Measurements from ENCODE around the gene AGPS. TPM values are rescaled to one million over a fixed set of nuclear protein-coding genes. Genes with fewer than 3 reads are reported as not detected.
"Not testable (repeated sequence)": the region's sequence is repeated elsewhere in the genome, so short reads cannot be mapped to it uniquely, and the experiment has no call there.

AGPS gene
- 34.3 TPM for polyA plus RNA-seq (2013, experiment 1 of 2; ENCODE audit: insufficient read length)
- polyA plus RNA-seq (2013, experiment 2 of 2; ENCODE audit: insufficient read length), result 35.4 TPM

GRCh38 chr2:177392373-177393202 lies at the start of gene AGPS:
TSS of gene AGPS (plus strand) at chr2:177392773. CDS start at chr2:177392790, 17 bp downstream.
- DNase-seq, result peak; percentile 73

DNA sequence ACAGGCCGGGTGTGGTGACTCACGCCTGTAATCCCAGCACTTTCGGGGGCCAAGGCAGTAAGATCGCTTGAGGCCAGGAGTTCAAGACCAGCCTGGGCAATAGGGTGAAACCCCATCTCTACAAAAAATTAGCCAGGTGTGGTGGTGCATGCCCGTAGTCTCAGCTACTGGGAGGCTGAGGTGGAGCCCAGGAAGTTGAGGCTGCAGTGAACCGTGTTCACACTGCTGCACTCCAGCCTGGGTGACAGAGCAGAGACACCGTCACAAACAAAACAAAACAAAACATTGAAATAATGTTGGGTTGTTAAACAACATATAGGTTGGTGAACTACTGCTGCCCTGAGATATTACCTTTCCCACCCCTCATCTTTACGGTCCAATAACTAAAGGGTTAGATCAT lies 48.8 kb upstream of the AGPS start:
- no peak for DNase-seq

- DNase-seq, result no peak
Measured at GRCh38 chr2:177344316-177344715, 48.3 kb upstream of the AGPS start.

DNA sequence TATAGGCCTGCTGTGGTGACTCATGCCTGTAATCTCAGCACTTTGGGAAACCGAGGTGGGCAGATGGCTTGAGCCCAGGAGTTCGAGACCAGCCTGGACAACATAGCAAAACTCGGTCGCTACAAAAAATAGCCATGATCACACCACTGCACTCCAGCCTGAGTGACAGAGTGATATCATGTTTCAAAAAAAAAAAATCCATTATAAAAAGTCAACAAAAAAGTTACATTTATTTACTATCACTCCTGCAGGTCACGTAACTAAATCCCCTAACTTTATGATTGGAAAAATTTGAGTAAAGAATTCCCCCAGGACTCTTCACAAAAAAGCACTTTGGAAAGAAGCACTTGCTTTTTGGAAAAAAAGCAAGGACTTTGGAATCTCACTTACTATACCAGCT lies 46.4 kb upstream of the AGPS start:
- no peak for DNase-seq

DNA sequence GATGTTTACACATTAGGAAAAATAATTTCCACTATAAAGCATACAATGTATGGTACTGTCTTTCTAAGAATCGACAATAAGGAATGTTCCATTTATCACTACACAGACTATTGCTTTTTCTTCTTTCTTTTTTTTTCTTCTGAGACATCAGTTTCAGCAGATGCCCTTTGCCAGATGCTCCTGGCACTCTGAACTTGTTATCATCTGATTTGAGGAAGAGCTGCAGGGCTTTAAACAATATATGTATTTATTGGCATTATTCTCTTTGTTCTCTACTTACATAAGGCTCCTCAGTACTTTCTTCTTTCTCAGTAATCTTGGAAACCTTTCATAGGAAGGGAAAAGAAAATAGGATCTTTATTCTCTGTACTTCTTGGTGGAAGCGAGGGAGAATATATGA lies 45.0 kb upstream of the AGPS start:
- no peak for DNase-seq

- DNase-seq, result no peak
Measured at GRCh38 chr2:177348118-177348654, 44.4 kb upstream of the AGPS start.

DNA sequence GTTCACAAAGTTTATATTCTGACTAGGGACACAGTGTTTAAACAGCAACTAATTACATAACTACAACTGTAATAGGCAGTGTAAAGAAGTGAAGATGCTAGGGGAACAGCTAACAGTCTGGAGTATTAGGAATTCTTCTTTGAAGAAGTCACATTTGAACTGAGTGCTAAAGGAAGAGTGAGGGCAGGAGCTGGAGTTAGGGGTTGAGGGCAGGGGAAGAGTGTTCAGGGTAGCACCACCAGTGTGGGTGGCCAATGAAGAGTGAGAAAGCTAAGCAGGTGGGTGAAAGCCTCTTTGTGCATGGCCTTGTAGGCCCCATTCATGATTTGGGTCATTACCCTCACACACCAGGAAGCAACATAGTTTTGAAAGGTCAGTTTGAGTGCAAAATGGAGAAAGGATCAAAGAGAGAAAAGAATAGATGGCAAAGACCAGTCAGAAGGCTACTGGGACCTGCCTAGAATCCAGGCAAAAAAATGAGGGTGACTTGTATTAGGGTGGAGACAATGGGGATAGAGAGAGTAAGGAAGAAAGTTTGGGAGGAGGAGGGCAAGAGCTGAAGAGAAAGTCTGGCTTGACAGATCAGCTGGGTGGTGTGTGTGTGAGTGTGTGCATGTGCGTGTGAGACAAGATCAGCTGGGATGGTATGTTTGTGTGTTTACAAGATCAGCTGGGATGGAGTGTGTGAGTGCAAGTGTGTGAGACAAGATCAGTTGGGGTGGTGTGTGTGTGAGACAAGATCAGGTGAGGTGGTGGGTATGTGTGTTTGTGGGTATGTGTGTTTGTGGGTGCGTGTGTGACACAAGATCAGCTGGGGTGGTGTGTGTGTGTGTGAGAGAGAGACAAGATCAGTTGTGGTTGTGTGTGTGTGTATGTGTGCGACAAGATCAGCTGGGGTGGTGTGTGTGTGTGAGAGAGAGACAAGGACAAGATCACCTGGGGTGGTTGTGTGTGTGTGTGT lies 43.6 kb upstream of the AGPS start:
- no peak for DNase-seq

DNA sequence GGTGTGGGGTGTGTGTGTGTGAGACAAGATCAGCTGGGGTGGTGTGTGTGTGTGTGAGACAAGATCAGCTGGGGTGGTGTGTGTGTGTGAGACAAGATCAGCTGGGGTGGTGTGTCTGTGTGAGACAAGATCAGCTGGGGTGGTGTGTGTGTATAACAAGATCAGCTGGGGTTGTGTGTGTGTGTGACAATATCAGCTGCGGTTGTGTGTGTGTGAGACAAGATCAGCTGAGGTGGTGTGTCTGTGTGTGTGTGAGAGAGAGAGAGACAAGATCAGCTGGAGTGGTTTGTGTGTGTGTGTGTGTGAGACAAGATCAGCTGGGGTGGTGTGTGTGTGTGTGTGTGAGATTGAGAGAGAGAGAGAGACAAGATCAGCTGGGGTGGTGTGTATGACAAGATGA lies 41.9 kb upstream of the AGPS start:
- not testable (repeated sequence) for DNase-seq

DNA sequence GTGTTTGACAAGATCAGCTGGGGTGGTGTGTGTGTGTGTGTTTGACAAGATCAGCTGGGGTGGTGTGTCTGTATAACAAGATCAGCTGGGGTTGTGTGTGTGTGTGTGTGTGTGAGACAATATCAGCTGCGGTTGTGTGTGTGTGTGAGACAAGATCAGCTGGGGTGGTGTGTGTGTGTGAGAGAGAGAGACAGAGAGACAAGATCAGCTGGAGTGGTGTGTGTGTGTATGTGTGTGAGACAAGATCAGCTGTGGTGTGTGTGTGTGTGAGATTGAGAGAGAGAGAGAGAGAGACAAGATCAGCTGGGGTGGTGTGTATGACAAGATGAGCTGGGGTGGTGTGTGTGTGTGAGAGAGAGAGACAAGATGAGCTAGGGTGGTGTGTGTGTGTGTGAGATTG lies 41.5 kb upstream of the AGPS start:
- not testable (repeated sequence) for DNase-seq

GRCh38 chr2:177352441-177353186 lies 40.0 kb upstream of the AGPS start:
- no peak for DNase-seq

- no peak for DNase-seq
Measured at GRCh38 chr2:177353187-177353478, 39.4 kb upstream of the AGPS start.

DNA sequence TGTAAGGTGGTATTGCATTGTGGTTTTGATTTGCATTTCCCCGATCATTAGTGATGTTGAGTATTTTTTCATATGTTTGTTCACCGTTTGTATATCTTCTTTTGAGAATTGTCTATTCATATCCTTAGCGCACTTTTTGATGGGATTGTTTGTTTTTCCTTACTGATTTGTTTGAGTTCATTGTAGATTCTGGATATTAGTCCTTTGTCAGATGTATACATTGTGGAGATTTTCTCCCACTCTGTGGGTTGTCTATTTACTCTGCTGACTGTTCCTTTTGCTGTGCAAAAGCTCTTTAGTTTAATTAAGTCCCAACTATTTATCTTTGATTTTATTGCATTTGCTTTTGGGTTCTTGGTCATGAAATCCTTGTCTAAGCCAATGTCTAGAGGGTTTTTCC lies 38.0 kb upstream of the AGPS start:
- not testable (repeated sequence) for DNase-seq

GRCh38 chr2:177355874-177356273 lies 36.7 kb upstream of the AGPS start:
- peak; percentile 23 for DNase-seq

DNA sequence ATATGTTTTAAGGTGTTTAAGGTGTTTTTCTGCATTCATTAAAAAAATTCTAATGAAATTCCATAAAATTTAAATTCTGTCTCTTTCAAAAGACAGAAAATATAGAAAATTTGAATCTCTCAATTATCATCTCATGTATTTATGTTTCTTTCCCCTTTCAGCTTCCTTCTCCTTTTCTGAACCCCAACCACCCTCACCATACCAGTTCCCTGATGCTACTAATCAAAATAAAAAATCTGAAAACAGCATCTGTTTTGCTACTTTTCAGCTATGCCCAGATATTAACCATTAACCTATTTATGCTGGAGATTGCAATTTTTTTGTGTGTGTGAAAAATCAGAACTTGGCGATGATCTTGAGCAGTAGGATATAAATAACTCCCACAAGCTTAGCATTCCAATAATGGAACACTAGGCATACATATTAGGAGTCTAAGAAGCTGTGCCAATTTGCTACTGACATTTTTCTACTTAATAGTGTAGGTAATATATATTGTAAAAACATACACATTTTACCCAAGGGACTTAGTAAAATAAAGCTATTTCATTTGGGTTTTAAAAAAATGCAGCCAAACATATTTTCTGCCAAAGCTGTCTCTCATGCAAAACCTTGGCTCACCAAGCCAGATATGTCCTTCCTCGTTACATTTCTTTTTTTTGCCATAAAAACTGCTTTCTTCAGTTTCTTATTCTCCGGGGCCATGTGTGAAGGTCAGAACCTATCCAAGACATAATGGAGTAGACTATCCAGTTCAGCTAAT lies 32.6 kb upstream of the AGPS start:
- DNase-seq, result peak; percentile 51

GRCh38 chr2:177362499-177362898 lies 30.1 kb upstream of the AGPS start:
- no peak for DNase-seq

- no peak for DNase-seq
Measured at GRCh38 chr2:177363332-177363731, 29.2 kb upstream of the AGPS start.

DNA sequence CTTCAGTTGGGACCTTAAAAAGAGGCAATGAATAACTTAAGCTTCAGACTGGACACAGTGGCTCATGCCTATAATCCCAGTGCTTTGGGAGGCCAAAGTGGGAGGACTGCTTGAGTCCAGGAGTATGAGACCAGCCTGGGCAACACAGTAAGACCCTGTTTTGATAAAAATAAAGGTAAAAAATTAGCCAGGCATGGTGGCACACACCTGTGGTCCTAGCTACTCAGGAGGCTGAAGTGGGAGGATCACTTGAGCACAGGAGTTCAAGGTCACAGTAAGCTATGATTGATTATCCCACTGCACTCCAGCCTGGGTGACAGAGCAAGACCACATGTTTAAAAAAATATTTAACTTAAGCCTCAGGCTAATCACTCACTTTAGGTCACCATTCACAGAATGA lies 26.8 kb upstream of the AGPS start:
- DNase-seq, result not testable (repeated sequence)

GRCh38 chr2:177368023-177368422 lies 24.6 kb upstream of the AGPS start:
- DNase-seq, result not testable (repeated sequence)

DNA sequence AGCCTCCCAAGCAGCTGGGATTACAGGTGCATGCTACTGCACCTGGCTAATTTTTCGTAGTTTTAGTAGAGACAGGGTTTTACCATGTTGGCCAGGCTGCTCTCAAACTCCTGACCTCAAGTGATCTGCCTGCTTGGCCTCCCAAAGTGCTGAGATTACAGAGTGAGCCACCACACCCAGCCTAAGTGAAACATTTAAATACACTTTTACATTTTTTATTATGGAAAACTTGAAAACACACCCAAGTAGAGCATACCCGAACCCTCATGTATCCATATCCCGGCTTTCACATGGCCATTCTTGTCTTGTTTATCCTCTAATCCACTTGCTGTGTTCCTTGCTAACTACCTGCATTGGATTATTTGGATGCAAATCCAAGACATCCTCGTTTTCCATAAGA lies 13.2 kb upstream of the AGPS start:
- DNase-seq, result no peak

- DNase-seq, result no peak
Measured at GRCh38 chr2:177380181-177380580, 12.4 kb upstream of the AGPS start.

DNA sequence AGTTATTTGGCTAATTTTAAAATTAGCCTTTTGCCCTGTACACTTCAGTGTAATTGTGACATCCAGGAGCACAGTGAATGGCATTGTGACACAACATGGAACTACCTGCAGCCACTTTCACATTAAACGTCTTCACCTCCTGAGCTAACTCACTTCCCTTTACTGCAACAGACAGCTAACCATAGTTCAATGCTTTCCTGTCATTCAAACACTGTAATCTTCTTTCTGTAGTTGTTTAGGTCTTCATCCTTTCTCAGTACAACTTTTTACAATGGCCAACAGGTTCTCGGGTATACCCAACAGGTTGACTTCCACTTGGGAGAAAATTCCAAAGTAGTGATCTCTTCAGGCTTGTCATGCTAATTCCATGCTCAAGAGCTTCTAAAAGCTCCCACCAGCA lies 8.6 kb upstream of the AGPS start:
- no peak for DNase-seq

- DNase-seq, result no peak
Measured at GRCh38 chr2:177385151-177385550, 7.4 kb upstream of the AGPS start.

All from fibroblast of skin of scalp (primary cell).